ENCODE measurements around the gene NXNL1. TPM values are rescaled to one million over a fixed set of nuclear protein-coding genes. Genes with fewer than 3 reads are reported as not detected.
A peak's percentile ranks its signal among the peaks of the same experiment; 100 is the strongest.
"Not testable (repeated sequence)": the region's sequence is repeated elsewhere in the genome, so short reads cannot be mapped to it uniquely, and the experiment has no call there.

NXNL1 gene, protein sequence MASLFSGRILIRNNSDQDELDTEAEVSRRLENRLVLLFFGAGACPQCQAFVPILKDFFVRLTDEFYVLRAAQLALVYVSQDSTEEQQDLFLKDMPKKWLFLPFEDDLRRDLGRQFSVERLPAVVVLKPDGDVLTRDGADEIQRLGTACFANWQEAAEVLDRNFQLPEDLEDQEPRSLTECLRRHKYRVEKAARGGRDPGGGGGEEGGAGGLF
- total RNA-seq = not detected

DNA sequence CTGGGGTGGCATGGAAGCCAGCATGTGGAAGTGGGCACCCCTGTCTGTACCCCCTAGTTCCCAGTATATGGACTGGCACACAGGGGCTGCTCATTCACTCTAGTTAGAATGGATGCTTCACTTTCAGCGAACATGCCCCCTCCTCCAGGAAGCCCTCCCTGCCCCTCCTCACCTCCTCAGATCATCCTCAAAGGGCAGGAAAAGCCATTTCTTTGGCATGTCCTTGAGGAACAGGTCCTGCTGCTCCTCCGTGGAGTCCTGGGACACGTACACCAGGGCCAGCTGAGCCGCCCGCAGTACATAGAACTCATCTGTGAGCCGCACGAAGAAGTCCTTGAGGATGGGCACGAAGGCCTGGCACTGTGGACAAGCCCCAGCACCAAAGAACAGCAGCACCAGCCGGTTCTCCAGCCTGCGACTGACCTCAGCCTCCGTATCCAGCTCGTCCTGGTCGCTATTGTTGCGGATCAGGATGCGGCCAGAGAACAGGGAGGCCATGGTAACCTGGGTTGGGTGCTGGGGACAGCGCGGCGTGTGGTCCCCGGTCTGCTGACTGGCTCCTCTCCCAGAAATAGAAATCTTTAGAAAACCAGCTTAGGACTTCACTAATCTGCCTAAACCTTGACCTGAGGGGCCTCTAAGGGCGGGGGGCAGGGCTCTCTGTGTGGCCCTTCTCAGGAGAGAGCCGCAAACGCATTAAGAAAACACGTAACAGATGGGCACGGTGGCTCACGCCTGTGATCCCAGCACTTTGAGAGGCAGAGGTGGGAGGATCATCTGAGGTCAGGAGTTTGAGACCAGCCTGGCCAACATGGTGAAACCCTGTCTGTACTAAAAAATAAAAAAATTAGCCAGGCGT lies at the start of gene NXNL1:
NXNL1 (minus strand) TSS at position 555 of the 859 bp plus-strand sequence; CDS start at position 498, 57 bp downstream.
- 79 to 87% methylated on average over 24 to 26 of the region's 26 CpGs for WGBS, 2 donors
- TF ChIP-seq POLR2A (IDR thresholded peaks at IDR 0.05) (no peak), POLR2AphosphoS5 (IDR thresholded peaks at IDR 0.05) (no peak), EP300 (IDR thresholded peaks at IDR 0.05) (no peak)
- TF ChIP-seq, protein P1, sequence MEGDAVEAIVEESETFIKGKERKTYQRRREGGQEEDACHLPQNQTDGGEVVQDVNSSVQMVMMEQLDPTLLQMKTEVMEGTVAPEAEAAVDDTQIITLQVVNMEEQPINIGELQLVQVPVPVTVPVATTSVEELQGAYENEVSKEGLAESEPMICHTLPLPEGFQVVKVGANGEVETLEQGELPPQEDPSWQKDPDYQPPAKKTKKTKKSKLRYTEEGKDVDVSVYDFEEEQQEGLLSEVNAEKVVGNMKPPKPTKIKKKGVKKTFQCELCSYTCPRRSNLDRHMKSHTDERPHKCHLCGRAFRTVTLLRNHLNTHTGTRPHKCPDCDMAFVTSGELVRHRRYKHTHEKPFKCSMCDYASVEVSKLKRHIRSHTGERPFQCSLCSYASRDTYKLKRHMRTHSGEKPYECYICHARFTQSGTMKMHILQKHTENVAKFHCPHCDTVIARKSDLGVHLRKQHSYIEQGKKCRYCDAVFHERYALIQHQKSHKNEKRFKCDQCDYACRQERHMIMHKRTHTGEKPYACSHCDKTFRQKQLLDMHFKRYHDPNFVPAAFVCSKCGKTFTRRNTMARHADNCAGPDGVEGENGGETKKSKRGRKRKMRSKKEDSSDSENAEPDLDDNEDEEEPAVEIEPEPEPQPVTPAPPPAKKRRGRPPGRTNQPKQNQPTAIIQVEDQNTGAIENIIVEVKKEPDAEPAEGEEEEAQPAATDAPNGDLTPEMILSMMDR (IDR thresholded peaks at IDR 0.05) = no peak
- Histone ChIP-seq H3K36me3 (no peaks in the 10 kb centered on the region), H3K27ac (no peak within 1 kb of the TSS), H3K27me3 (peaks cover 0 to 11% (median 6%) of the 10 kb centered on the region in 4 donors), H3K4me1 (peaks cover 2 to 6% (median 4%) of the 10 kb centered on the region in 4 donors), H3K4me3 (no peak within 1 kb of the TSS), H3K9me3 (no peaks in the 10 kb centered on the region)
- ATAC-seq (ENCODE audit: low FRiP score in 2 of 2) (no peak), DNase-seq (peak in 1 of 2 donors; percentile 42)

DNA sequence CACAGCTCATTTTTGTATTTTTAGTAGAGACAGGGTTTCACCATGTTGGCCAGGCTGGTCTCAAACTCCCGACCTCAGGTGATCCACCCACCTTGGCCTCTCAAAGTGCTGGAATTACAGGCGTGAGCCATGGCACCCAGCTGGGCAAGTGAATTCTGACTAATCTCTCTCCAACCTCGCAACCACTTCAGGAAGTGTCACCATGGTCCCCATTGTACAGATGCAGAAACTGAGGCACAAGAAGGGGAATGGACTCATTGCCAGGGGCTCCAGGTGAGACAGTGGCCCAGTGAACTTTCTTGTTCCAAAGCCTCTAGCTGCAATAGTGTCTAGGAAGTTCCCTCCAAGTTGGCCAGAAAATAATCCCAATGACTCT lies 47.8 kb upstream of the NXNL1 start:
- H3K9me3 ChIP-seq; ATAC-seq (ENCODE audit: low FRiP score in 2 of 2); H3K27me3 ChIP-seq; DNase-seq; H3K4me3 ChIP-seq: not testable (repeated sequence)
- peaks cover 25 to 62% (median 38%) of the 10 kb centered on the region in 4 donors for H3K4me1 ChIP-seq
- 82 to 92% methylated on average over 2 to 3 of the region's 3 CpGs for WGBS, 2 donors
- peaks cover 0 to 18% (median 11%) of the 10 kb centered on the region in 4 donors for H3K36me3 ChIP-seq
- peak overlapping the region in 2 of 4 donors; percentile 35 to 59 for H3K27ac ChIP-seq

DNA sequence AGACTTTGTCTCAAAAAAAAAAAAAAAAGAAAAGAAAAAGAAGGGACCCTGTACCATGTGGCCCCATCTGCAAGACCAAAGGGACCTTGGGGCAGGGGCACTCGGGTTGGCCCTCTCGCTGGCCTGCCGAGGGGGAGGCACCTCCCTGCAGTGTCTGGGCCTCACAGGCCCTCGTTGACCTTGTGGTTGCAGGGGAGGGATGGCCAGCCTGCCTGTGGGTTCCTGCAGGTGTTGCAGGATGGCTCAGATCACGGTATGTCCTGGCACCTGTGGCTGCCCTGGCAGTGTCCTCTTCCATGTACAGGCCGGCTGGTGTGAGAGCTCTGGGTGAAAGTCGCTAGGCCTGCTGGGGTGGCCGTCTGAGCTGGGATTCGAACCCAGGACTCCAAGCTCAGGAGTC lies 46.0 kb upstream of the NXNL1 start:
- DNase-seq (no peak), ATAC-seq (ENCODE audit: low FRiP score in 2 of 2) (no peak)
- Histone ChIP-seq H3K4me3 (no peak overlapping the region), H3K36me3 (peaks cover 0 to 18% (median 11%) of the 10 kb centered on the region in 4 donors), H3K4me1 (peaks cover 19 to 47% (median 26%) of the 10 kb centered on the region in 4 donors), H3K27me3 (no peaks in the 10 kb centered on the region), H3K27ac (no peak overlapping the region), H3K9me3 (no peaks in the 10 kb centered on the region)
- TF ChIP-seq, protein P1 (IDR thresholded peaks at IDR 0.05) = no peak
- no peak for TF ChIP-seq POLR2A (IDR thresholded peaks at IDR 0.05)
- no peak for TF ChIP-seq POLR2AphosphoS5 (IDR thresholded peaks at IDR 0.05)
- TF ChIP-seq EP300 (IDR thresholded peaks at IDR 0.05) = no peak
- 75 to 89% methylated on average over 6 to 9 of the region's 9 CpGs for WGBS, 2 donors

DNA sequence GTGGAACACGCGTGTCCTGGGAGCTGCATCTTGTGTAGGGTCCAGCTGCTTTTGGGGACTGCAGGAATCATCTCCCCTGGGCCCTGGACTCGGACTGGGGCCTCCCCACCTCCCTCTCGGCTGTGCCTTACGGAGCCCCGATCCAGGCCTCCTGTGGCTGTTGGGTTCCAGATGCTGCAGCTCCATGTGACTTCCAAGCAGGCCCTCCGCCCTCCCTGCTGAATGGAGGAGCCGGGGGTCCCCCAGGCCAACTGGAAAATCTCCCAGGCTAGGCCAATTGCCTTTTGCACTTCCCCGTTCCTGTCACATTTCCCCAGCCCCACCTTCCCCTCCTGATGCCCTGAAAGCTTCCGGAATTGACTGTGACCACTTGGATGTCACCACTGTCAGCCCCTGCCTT lies 44.5 kb upstream of the NXNL1 start:
- Histone ChIP-seq H3K27me3 (no peaks in the 10 kb centered on the region), H3K4me3 (no peak overlapping the region), H3K27ac (no peak overlapping the region), H3K9me3 (no peaks in the 10 kb centered on the region), H3K36me3 (peaks cover 0 to 27% (median 13%) of the 10 kb centered on the region in 4 donors), H3K4me1 (peaks cover 18 to 50% (median 24%) of the 10 kb centered on the region in 4 donors)
- DNase-seq (no peak), ATAC-seq (ENCODE audit: low FRiP score in 2 of 2) (no peak)
- 68 to 82% methylated on average over 8 to 10 of the region's 10 CpGs for WGBS, 2 donors
- TF ChIP-seq EP300 (IDR thresholded peaks at IDR 0.05) (no peak), POLR2A (IDR thresholded peaks at IDR 0.05) (no peak), POLR2AphosphoS5 (IDR thresholded peaks at IDR 0.05) (no peak)
- TF ChIP-seq, protein P1 (IDR thresholded peaks at IDR 0.05) = no peak

DNA sequence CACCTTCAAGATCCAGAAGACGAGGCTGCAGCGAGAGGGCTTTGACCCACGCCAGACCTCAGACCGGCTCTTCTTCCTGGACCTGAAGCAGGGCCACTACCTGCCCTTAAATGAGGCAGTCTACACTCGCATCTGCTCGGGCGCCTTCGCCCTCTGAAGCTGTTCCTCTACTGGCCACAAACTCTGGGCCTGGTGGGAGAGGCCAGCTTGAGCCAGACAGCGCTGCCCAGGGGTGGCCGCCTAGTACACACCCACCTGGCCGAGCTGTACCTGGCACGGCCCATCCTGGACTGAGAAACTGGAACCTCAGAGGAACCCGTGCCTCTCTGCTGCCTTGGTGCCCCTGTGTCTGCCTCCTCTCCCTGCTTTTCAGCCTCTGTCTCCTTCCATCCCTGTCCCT lies 43.7 kb upstream of the NXNL1 start:
- ATAC-seq (ENCODE audit: low FRiP score in 2 of 2) = no peak
- Histone ChIP-seq H3K36me3 (peaks cover 0 to 27% (median 13%) of the 10 kb centered on the region in 4 donors), H3K27ac (no peak overlapping the region), H3K27me3 (no peaks in the 10 kb centered on the region), H3K9me3 (no peaks in the 10 kb centered on the region), H3K4me1 (peaks cover 20 to 50% (median 25%) of the 10 kb centered on the region in 4 donors), H3K4me3 (no peak overlapping the region)
- DNase-seq = no peak
- TF ChIP-seq POLR2AphosphoS5 (IDR thresholded peaks at IDR 0.05) (no peak), POLR2A (IDR thresholded peaks at IDR 0.05) (no peak), EP300 (IDR thresholded peaks at IDR 0.05) (no peak)
- TF ChIP-seq, protein P1 (IDR thresholded peaks at IDR 0.05) = no peak
- WGBS, 2 donors = 91 to 92% methylated on average over 6 to 13 of the region's 13 CpGs
